Left ventricle myocardium superior (tissue), 1 donor: ENCODE results near the gene BLOC1S1. TPM values are rescaled to one million over a fixed set of nuclear protein-coding genes. Genes with fewer than 3 reads are reported as not detected.

Experiments used
- ATAC-seq: fragments of 200-7000 bp; cut with Tn5 transposase; one replicate; pipeline ENCODE4 v1.9.1; 2020; ENCODE audit warnings: mild to moderate bottlenecking, moderate library complexity
- DNase-seq: peaks from one replicate; pipeline ENCODE4 v3.0.0-alpha.2; 2020
- intact Hi-C: fragments of 100-400 bp; cut with micrococcal nuclease; formaldehyde crosslinking; loops from one replicate; pipeline ENCODE4 v1.11.0; 2022
- long read RNA-seq: library from polyadenylated mRNA; unstranded; transcript quantifications from one replicate; pipeline ENCODE4 v2.0.0, GENCODE V29; 2021
- total RNA-seq: library from RNA; stranded (reverse); fragmentation: NEBNext Ultra II Directional; extraction: Animal tissue kit (Norgen Biotek cat#: 25700); gene quantifications from one replicate; pipeline ENCODE4 v1.2.1, GENCODE V29; 2021
- donor health status: DM: no; HTN: yes; CAD: no; lungs with severe emphysema.

Gene BLOC1S1
- total RNA-seq, result 124 TPM
- long read RNA-seq, transcript BLOC1S1-203 (4 exons, 571 nt), result major isoform, 30 of 54 reads
- long read RNA-seq, partial matches to known transcripts, result 5 of 54 reads
- long read RNA-seq, other reads (novel, unspliced or antisense), result 18 of 54 reads

DNA sequence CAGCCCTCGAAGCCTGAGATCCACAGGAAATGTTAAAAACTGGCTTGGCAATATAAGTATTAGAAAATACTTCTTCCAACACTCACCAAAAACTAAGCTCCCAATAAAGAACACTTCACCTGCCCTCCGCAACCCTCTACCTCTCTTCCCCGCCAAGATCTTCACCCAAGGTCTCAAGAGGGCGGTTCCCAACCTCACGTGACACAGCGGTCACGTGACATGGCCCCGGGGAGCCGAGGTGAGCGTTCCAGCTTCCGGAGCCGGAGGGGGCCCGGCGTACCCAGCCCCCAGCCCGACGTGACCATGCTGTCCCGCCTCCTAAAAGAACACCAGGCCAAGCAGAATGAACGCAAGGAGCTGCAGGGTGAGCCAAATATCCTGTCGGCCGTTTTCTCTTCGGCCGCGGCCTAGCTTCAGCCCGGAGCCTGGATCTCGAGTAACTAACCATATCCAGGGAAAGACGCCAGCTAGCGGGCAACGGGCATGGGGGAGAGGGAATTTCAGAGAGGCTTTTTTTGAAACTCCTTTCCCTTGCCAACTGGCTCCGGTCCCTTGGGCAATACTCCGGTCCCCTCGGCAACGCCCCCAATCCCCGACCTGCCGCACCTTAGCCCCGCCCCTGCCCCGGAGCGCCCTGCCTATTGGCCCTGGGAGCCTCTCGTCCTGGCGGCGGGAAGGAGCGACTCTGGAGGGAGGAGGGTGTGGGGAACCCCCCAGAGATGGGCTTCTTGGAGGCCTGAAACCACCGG lies at the start of gene BLOC1S1:
Gene BLOC1S1, plus strand, starts transcription at position 214 of the 749 bp plus-strand sequence. Its CDS starts 6 bp downstream, at position 220.
- DNase-seq, result peak; percentile 96
- peak; percentile 62 for ATAC-seq
- intact Hi-C loops, result no loop called here

DNA sequence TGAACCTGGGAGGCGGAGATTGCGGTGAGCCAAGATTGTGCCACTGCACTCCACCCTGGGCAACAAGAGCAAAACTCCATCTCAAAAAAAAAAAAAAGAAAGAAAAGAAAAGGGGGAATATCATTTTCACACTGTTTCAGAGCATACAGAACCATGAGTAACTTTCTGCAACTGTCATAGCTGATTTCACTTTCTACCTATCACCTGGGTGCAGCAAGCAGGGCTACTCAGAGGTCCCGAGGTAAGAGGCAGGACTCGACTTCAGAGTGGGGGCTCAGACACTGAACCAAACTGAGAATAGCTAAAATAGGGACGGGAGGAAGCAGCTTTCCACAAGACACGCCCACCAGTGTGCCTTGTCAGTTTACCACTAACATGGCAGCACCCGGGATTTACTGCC lies 49.3 kb upstream of the BLOC1S1 start:
- intact Hi-C loops, result no loop called here
- no peak for ATAC-seq
- DNase-seq, result no peak

GRCh38 chr12:55670276-55670675 lies 45.6 kb upstream of the BLOC1S1 start:
- DNase-seq (no peak), ATAC-seq (no peak)
- intact Hi-C loops, result no loop called here

DNA sequence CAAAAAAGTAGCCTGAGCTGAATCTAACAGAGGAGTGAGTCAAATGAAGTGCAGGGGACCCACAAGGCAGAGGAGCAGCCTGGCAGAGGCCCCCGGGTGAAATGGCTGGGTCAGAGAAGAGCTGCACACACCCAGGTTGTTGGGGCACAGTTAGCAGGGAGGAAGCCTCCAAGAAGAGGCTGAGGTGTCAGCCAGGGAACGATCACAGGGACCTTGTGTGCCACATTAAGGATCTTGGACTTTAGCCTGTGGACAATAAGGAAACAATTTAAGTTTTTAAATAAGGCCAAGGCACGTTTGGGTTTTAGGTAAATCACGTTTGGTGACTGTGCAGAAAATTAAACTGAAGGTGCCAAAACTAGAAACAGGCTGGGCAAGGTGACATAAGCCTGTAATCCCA lies 44.1 kb upstream of the BLOC1S1 start:
- no peak for ATAC-seq
- no peak for DNase-seq
- intact Hi-C loops, result no loop called here

DNA sequence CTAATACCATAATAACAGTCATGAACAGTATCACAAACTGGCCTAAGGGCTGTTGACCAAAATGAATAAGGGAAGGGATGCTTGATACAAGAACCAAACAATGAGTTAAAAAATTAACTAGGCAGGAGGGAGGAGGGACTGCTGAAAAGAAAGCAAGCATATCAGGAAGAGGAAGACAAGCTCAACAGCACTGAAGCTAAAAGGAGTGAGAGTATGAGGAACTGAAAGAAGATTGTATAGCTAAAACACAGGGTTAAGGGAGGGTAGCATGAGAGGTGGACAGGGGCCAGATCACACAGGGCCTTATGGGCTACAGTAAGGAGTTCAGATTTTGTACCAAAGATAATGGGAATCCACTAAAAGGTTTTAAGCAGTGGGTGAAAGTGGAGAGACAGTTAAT lies 42.2 kb upstream of the BLOC1S1 start:
- ATAC-seq (peak; percentile 52), DNase-seq (no peak)
- intact Hi-C loops, result no loop called here

DNA sequence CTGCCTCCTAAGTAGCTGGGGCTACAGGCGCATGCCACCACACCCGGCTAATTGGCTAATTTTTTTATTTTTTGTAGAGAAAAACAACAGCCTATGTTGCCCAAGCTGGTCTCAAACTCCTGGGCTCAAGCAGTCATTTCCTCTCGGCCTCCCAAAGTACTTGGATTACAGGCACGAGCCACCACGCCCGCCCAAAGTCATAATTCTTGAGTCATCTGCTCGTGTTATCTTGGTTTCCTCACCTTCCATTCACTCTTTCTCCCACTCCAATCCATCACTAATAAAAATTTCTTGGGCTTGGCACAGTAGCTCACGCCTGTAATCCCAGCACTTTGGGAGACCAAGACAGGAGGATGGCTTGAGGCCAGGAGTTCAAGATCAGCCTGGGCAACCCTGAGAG lies 40.2 kb upstream of the BLOC1S1 start:
- no peak for DNase-seq
- intact Hi-C loops, result no loop called here
- ATAC-seq, result no peak

DNA sequence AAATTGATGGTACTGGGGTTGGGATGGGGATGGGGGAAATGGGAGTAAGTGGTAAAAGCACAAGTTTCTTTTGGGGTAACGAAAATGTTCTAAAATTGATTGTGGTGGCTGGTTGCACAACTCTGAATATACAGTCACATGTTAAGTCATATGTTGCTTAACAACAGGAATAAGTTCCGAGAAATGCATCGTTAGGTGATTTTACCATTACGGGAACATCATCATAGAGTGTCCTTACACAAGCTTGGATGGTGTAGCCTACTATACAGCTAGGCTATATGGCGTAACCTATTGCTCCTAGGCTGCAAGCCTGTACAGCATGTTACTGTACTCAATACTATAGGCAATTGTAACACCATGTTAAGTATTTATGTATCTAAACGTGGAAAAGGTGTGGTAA lies 39.1 kb upstream of the BLOC1S1 start:
- ATAC-seq (no peak), DNase-seq (no peak)
- intact Hi-C loops, result no loop called here

DNA sequence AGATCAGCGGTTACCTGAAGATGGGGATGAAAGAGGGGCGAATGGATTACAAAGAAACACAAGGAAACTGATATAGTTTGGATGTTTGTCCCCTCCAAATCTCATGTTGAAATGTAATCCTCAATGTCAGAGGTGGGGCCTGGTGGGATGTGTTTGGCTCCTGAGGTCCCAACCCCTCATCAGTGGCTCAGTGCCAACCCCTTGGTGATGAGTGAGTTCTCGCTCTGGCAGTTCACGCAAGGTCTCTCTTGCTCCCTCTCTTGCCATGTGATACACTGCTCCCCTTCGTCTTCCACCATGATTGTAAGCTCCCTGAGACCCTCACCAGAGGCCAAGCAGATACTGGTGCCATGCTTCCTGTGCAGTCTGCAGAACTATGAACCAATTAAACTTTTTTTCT lies 36.2 kb upstream of the BLOC1S1 start:
- no peak for DNase-seq
- intact Hi-C loops, result no loop called here
- ATAC-seq, result no peak

- intact Hi-C loops, result no loop called here
- ATAC-seq (peak; percentile 85), DNase-seq (peak; percentile 74)
Observed at GRCh38 chr12:55681142-55682077, 34.4 kb upstream of the BLOC1S1 start.

DNA sequence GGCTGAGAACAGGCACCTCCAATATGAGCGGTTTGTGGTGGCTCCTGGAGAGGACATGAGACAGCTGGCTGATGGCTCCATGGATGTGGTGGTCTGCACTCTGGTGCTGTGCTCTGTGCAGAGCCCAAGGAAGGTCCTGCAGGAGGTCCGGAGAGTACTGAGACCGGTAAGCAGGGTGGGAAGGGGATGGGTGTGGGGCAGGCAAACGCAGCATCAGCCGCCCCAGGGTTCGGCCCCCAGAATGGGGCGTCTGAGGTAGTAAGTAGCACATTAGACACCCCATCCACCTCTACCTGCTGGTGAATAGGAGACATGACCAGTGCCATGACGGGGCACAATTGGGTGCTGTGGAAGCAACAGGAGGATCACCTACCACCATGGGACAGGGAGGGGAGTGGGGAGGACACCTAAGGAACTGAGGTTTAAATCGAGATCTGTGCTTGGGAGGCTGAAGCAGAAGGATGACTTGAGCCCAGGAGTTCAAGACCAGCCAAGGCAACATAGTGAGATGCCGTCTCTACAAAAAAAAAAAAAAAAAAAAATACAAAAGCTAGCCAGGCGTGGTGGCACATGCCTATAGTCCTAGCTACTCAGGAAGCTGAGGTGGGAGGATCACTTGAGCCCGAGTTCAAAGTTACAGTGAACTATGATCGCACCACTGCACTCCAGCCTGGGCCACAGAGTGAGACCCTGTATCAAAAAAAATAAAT lies 33.6 kb upstream of the BLOC1S1 start:
- ATAC-seq, result peak; percentile 1
- no peak for DNase-seq
- intact Hi-C loops, result no loop called here

DNA sequence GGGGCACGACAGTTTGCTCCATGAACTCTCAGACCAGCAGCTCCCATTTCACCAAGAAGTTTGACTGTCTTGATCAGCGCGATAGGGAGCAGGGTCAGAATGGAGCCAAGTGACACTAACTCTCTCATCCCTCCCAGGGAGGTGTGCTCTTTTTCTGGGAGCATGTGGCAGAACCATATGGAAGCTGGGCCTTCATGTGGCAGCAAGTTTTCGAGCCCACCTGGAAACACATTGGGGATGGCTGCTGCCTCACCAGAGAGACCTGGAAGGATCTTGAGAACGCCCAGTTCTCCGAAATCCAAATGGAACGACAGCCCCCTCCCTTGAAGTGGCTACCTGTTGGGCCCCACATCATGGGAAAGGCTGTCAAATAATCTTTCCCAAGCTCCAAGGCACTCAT lies 32.2 kb upstream of the BLOC1S1 start:
- DNase-seq (no peak), ATAC-seq (no peak)
- intact Hi-C loops, result no loop called here

GRCh38 chr12:55684761-55685370 lies 31.0 kb upstream of the BLOC1S1 start:
- DNase-seq, result no peak
- no peak for ATAC-seq
- intact Hi-C loops, result no loop called here

DNA sequence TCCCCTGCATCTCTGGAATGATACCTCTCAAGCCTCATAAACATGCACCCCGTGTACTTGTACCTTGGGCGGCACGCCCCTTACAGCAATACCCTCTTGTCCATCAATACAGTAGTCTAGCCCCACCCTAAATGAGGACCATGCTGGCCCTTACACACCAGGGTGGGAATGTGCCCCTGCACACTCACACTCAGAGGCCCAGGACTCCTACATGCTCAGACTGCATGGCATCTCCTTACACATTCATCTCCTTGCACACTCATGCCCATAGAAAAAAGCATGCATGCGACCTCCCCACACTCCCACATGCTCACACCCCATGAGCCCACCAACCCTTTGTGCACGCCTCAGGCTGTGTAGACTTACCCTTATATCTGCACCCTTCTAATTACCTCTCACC lies 30.2 kb upstream of the BLOC1S1 start:
- DNase-seq (no peak), ATAC-seq (no peak)
- intact Hi-C loops, result no loop called here

DNA sequence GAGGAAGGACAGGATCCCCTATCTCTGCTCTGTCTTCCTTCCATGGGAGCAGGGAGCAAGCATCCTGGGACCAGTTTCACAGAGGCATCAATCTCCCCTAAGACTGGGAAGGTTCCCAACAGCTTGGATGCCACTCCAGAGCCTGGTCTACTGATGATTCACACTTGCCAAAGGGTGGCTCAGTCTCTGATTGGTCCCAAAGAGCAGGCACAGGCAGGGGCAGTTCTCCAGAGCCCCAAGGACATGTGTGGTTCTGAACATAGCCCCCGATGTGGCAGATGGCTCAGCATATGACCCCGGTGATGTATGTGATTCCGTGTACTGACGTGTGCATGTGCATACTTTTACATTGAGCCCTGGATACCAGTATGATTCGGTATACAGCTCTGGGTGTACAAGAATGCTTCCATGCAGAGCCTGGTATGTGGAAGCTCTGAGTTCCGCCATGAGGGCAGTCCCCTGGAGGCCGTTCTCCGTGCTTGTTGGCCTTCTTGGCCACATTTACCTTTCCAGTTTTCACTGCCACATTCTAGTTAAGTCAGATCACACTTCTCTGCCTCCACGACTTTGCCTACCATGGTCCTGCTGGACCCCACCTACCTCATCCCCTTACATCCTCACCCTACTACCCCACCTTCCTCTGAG lies 29.4 kb upstream of the BLOC1S1 start:
- intact Hi-C loops, result no loop called here
- ATAC-seq (no peak), DNase-seq (no peak)

- no peak for ATAC-seq
- DNase-seq, result no peak
- intact Hi-C loops, result no loop called here
Observed at GRCh38 chr12:55687746-55688145, 28.1 kb upstream of the BLOC1S1 start.

- ATAC-seq, result no peak
- intact Hi-C loops, result no loop called here
Observed at GRCh38 chr12:55688716-55689655, 26.9 kb upstream of the BLOC1S1 start.

DNA sequence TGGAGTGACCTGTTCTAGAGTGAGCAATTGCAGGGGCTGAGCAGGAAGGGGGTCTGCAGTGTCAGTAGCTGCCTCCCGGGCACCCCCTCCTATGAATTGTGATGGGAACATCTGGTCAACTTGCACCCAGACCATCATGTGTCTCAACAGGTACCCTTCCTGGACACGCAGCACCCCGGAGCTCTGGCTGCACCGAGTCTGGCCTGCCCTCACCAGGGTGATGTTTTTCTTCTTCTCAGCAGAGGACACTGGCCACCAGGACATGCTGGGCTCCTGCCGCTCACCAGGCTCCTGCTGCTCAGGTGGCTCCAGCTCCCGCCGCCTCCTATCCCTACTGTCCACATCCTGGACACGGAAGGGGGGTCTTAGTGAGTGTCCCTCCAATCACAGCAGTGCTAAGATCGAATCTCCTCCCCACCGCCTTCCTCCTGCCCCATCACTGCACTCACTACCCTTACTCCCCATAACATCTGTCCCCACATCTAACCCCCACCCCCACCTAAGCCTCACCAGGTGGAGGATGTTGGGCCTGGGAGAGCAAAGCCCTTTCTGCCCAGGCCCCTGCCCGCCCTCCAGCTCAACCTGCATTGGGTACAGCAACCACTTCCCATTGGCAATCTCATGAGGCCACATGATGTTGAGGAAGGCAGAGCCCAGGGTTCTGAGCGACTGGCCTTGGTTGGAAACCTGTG lies 23.1 kb upstream of the BLOC1S1 start:
- no peak for ATAC-seq
- intact Hi-C loops, result no loop called here
- DNase-seq, result no peak

More at GRCh38 chr12:55688716-55689655, 26.9 kb upstream of the BLOC1S1 start:
- DNase-seq, result no peak
